Measurements from ENCODE around the gene YAP1.

Gene YAP1

GRCh38 chr11:102155676-102156075 is 45.4 kb downstream of the YAP1 start:
- in situ Hi-C loops (cut with HindIII; ENCODE audit: low sequenced_read_pairs) = no loop called here

- in situ Hi-C loops (cut with HindIII; ENCODE audit: low sequenced_read_pairs) = no loop called here
Observed at GRCh38 chr11:102157219-102157618, 47.0 kb downstream of the YAP1 start.

GRCh38 chr11:102158164-102158735 is 48.0 kb downstream of the YAP1 start:
- in situ Hi-C loops (cut with HindIII; ENCODE audit: low sequenced_read_pairs) = no loop called here

- in situ Hi-C loops (cut with HindIII; ENCODE audit: low sequenced_read_pairs) = no loop called here
Observed at GRCh38 chr11:102163368-102163767, 53.1 kb downstream of the YAP1 start.

GRCh38 chr11:102166175-102167064 is 56.2 kb downstream of the YAP1 start:
- in situ Hi-C loops (cut with HindIII; ENCODE audit: low sequenced_read_pairs) = no loop called here

GRCh38 chr11:102168481-102168880 is 58.2 kb downstream of the YAP1 start:
- in situ Hi-C loops (cut with HindIII; ENCODE audit: low sequenced_read_pairs) = no loop called here

- in situ Hi-C loops (cut with HindIII; ENCODE audit: low sequenced_read_pairs) = no loop called here
Observed at GRCh38 chr11:102171101-102171500, 60.9 kb downstream of the YAP1 start.

- in situ Hi-C loops (cut with HindIII; ENCODE audit: low sequenced_read_pairs) = no loop called here
Observed at GRCh38 chr11:102172127-102172848, 62.0 kb downstream of the YAP1 start.

GRCh38 chr11:102177126-102177525 is 66.9 kb downstream of the YAP1 start:
- in situ Hi-C loops (cut with HindIII; ENCODE audit: low sequenced_read_pairs) = no loop called here

- in situ Hi-C loops (cut with HindIII; ENCODE audit: low sequenced_read_pairs) = no loop called here
Observed at GRCh38 chr11:102177974-102178631, 67.9 kb downstream of the YAP1 start.

GRCh38 chr11:102179371-102179770 is 69.1 kb downstream of the YAP1 start:
- in situ Hi-C loops (cut with HindIII; ENCODE audit: low sequenced_read_pairs) = no loop called here

- in situ Hi-C loops (cut with HindIII; ENCODE audit: low sequenced_read_pairs) = no loop called here
Observed at GRCh38 chr11:102184269-102184987, 74.2 kb downstream of the YAP1 start.

GRCh38 chr11:102186551-102187191 is 76.4 kb downstream of the YAP1 start:
- in situ Hi-C loops (cut with HindIII; ENCODE audit: low sequenced_read_pairs) = no loop called here

GRCh38 chr11:102187416-102188151 is 77.3 kb downstream of the YAP1 start:
- in situ Hi-C loops (cut with HindIII; ENCODE audit: low sequenced_read_pairs) = no loop called here

GRCh38 chr11:102188488-102188887 is 78.2 kb downstream of the YAP1 start:
- in situ Hi-C loops (cut with HindIII; ENCODE audit: low sequenced_read_pairs) = no loop called here

- in situ Hi-C loops (cut with HindIII; ENCODE audit: low sequenced_read_pairs) = no loop called here
Observed at GRCh38 chr11:102191832-102192231, 81.6 kb downstream of the YAP1 start.

GRCh38 chr11:102192349-102193066 is 82.3 kb downstream of the YAP1 start:
- in situ Hi-C loops (cut with HindIII; ENCODE audit: low sequenced_read_pairs) = no loop called here

- in situ Hi-C loops (cut with HindIII; ENCODE audit: low sequenced_read_pairs) = no loop called here
Observed at GRCh38 chr11:102194257-102194656, 84.0 kb downstream of the YAP1 start.

- in situ Hi-C loops (cut with HindIII; ENCODE audit: low sequenced_read_pairs) = no loop called here
Observed at GRCh38 chr11:102194990-102195389, 84.7 kb downstream of the YAP1 start.
